Fibroblast of villous mesenchyme (primary cell): Measurements from ENCODE around the gene RPL10A. TPM values are rescaled to one million over a fixed set of nuclear protein-coding genes. Genes with fewer than 3 reads are reported as not detected.
"Not testable (repeated sequence)": the region's sequence is repeated elsewhere in the genome, so short reads cannot be mapped to it uniquely, and the experiment has no call there.

Source experiments
- DNase-seq: peaks from one replicate; pipeline ENCODE4 v3.0.0-alpha.2; 2010; ENCODE audit warnings: low read depth
- H3K4me3 ChIP-seq: 2 replicates; pipeline ENCODE4 v1.5.1; 2011; ENCODE audit warnings: low read depth, mild to moderate bottlenecking, low read length
- total RNA-seq: library from RNA; depleted of rRNA; stranded (reverse); fragments of >200 nt; gene quantifications from 2 replicates; pipeline ENCODE4 v1.2.3, GENCODE V29; 2012
- TF ChIP-seq, protein P1 (sequence below): IDR thresholded peaks from 2 replicates; pipeline ENCODE4 v1.5.1; 2012; ENCODE audit warnings: low read depth, mild to moderate bottlenecking, low read length; ENCODE audit not compliant: insufficient read depth

RPL10A gene
- total RNA-seq, 1 donor = 1,513 TPM

DNA sequence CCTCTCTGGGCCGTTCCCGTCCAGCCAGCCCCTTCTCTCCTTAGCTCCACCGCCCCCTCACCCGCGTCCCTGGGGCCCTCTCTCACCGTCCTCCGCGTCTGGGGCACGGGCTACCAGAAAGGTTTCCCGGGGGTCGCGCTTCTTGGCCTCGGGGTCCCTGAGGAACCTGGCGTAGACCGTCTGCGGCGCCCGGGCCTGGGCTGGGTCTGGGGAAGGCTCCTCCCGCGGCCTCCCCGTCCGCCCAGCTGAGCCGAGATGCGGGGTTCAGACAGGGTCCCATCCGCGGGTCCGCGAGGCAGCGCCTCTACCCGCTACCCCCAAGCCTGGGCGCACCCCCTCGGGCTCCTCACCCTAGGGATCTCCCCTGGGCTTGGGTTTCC is 43.4 kb downstream of the RPL10A start:
- TF ChIP-seq, protein P1, sequence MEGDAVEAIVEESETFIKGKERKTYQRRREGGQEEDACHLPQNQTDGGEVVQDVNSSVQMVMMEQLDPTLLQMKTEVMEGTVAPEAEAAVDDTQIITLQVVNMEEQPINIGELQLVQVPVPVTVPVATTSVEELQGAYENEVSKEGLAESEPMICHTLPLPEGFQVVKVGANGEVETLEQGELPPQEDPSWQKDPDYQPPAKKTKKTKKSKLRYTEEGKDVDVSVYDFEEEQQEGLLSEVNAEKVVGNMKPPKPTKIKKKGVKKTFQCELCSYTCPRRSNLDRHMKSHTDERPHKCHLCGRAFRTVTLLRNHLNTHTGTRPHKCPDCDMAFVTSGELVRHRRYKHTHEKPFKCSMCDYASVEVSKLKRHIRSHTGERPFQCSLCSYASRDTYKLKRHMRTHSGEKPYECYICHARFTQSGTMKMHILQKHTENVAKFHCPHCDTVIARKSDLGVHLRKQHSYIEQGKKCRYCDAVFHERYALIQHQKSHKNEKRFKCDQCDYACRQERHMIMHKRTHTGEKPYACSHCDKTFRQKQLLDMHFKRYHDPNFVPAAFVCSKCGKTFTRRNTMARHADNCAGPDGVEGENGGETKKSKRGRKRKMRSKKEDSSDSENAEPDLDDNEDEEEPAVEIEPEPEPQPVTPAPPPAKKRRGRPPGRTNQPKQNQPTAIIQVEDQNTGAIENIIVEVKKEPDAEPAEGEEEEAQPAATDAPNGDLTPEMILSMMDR = no peak
- H3K4me3 ChIP-seq = no peak overlapping the region
- DNase-seq = no peak

DNA sequence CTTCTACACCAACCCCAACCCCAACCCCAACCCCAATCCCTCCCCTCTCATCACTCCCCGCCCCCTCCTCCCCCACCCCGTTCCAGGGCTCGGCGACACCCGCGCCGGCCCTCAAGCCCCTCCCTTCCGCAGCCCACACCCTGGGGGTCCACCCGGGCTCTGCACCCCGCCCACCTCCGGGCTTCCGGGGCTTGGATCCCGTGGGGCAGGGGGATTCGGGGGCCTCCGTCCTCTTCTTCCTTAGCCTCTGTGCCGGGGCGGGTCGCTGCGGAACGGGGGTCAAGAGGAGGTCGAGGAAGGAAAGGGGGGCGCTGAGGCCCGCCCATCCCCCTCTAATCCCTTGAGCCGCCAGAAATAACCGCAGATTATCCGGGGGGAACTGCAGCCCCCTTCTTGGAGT is 43.8 kb downstream of the RPL10A start:
- TF ChIP-seq, protein P1 = no peak
- no peak overlapping the region for H3K4me3 ChIP-seq
- no peak for DNase-seq

DNA sequence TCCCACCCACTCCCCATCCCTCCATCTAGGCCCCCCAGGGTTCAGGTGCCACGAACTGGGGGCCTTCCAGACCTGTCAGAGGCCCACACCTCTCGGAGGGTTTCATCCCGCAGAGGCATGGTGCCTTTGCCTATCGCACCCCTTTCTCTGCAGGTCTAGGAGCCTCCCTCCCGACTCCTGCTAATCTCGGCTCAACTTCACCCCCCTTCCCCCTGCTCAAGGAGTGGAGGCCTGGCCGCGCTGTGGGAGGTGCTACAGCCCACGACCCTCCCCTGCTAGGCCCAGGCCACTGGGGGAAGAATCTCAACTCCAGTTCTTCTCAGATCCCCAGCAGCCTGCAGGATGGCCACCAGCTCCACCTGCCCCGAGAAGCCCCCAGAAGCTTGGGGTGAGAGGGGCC is 44.5 kb downstream of the RPL10A start, which contains the start of gene TULP1:
Gene TULP1, minus strand, starts transcription at position 157 of the 400 bp plus-strand sequence. Its CDS starts 38 bp downstream, at position 119.
- H3K4me3 ChIP-seq = no peak within 1 kb of the TSS
- DNase-seq = no peak
- TF ChIP-seq, protein P1 = no peak

DNA sequence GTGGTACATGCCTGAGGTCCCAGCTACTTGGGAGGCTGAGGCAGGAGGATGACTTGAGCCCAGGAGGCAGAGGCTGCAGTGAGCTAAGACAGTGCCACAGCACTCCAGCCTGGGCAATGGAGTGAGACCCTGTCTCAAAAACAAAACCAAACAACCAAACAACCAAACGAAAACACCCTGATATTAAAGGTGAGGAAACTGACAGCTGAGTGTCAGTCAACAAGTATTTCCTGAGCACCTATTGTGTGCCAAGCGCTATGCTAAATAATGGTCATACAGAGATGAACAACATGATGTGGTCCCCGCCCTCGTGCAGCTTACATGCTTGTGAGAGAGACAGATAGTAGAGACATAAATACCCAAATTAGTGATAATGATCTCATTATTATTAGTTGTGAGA is 46.4 kb downstream of the RPL10A start:
- H3K4me3 ChIP-seq = no peak overlapping the region
- no peak for DNase-seq
- TF ChIP-seq, protein P1 = no peak

DNA sequence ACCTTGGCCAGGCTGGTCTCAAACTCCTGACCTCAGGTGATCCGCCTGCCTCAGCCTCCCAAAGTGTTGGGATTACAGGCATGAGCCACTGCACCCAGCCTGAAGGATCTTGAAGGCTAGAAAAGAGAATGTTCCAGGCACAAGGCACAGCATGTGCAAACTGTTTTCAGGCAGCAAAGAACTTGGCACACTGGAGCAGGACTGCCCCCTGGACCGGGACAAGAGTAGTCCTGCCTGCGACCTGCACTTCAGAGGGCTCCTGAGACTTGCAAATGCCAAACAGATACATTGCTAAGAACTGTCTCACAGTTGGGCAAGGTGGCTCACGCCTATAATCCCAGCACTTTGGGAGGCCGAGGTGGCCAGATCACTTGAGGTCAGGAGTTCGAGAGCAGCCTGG is 47.7 kb downstream of the RPL10A start:
- not testable (repeated sequence) for H3K4me3 ChIP-seq, DNase-seq

DNA sequence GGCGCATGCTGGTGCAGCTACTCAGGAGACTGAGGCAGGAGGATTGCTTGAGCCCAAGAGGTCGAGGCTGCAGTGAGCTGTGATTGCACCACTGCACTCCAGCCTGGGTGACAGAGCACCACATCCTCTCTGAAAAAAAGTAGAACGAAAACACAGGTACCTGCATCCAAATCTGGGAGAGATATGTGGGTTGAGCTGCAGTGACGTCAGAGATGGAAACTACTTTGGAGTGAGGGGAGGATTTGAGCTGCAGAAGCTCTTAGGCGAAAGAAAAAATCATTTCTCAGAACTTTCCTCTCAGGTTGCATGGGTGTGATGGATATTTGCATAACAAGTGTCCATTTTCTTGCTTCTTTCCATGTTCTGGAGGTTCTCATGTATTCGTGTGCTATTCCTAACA is 48.5 kb downstream of the RPL10A start:
- DNase-seq = no peak
- H3K4me3 ChIP-seq = no peak overlapping the region
- TF ChIP-seq, protein P1 = no peak

DNA sequence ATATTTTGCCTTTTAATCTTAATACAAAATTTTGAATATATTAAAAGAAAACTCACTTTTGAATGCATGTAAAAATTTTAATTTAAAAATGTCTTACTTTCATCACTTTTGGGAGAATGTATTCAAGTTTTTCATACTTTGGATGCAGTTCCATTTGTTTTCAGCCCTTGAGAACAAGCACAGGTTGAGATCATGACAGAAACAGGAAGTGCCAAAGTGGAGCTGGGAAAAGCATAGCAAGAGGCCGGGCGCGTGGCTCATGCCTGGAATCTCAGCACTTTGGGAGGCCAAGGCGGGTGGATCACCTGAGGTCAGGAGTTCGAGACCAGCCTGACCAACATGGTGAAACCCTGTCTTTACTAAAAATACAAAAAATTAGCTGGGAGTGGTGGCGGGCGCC is 49.8 kb downstream of the RPL10A start:
- not testable (repeated sequence) for DNase-seq, H3K4me3 ChIP-seq

DNA sequence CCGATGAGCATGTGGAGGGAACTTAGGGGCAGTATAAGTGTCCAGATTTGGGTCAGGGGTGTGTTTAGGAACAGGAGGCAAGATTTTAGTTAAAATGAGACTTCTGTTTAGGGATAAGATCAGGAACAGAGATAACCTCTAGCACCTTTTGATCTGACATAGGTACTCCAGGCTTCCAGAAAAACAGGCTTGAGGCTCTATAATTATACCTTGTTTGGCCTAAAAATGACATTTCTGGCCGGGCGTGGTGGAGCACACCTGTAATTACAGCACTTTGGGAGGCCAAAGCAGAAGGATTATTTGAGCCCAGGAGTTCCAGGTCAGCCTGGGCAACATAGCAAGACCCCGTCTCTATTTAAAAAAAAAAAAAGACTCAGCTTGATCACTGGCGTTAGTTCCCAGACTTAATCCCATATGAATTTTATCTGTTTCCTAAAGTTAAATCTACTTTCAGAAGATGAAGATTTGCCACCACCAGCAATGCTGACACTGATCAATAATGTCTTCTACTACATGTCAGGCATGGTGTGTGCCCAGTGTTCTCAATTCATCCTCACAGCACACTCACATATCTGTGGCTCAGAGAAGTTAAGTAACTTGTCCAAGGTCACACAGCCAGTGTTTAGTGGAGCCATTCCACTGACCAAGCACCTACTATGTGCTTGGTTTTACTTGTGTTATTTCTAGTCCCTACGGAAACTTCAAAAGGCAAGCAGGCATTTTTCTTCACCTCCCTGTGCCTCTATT is 50.5 kb downstream of the RPL10A start:
- TF ChIP-seq, protein P1 = no peak
- no peak overlapping the region for H3K4me3 ChIP-seq
- DNase-seq = no peak
